SK-N-SH (cell line): ENCODE measurements around the gene NAALADL2. TPM values are rescaled to one million over a fixed set of nuclear protein-coding genes. Genes with fewer than 3 reads are reported as not detected.

ENCODE experiments used
- CTCF ChIA-PET: fragments of 300-600, 350-600 bp; formaldehyde crosslinking; extraction: SDS; loops from one replicate; lab custom pipeline; 2021; lab: Yijun Ruan, JAX
- POLR2A ChIA-PET: fragments of 350-600 bp; sonication (Branson Sonifier 250); formaldehyde crosslinking; extraction: SDS; loops from one replicate; lab custom pipeline; 2020; ENCODE audit warnings: antibody characterized with exemption, inconsistent platforms; lab: Yijun Ruan, JAX
- DNase-seq: peaks from one replicate; pipeline ENCODE4 v3.0.0; 2012
- H2AFZ ChIP-seq: fragments of 200-600 bp; sonication (generic); 2 replicates; pipeline ENCODE4 v1.8.1; 2016; ENCODE audit warnings: antibody characterized with exemption, mild to moderate bottlenecking, low read depth
- H3F3A ChIP-seq: fragments of 200-600 bp; sonication (generic); replicated peaks from 2 replicates; pipeline ENCODE3; 2016; ENCODE audit warnings: antibody characterized with exemption, mild to moderate bottlenecking; ENCODE audit not compliant: insufficient read depth
- H3K27ac ChIP-seq, 2 experiments: fragments of 200-500 bp in 1 of 2; fragments of 200-600 bp in 1 of 2; sonication (Bioruptor generic) in 1 of 2; sonication (generic), shearing (Covaris generic) in 1 of 2; 2 replicates each; pipeline versions ENCODE4 v1.5.1 to v1.6.1; 2014 to 2016; ENCODE audit warnings: low read depth in 2 of 2, inconsistent platforms in 1 of 2, low read length in 1 of 2, mild to moderate bottlenecking in 1 of 2, mixed read lengths in 1 of 2
- H3K27me3 ChIP-seq: fragments of 200-600 bp; sonication (generic), shearing (Covaris generic); 2 replicates; pipeline ENCODE4 v1.6.1; 2016; ENCODE audit warnings: mixed run types; ENCODE audit not compliant: insufficient read depth
- H3K36me3 ChIP-seq, 2 experiments: fragments of 200-500 bp in 1 of 2; fragments of 200-600 bp in 1 of 2; sonication (Bioruptor generic) in 1 of 2; sonication (generic) in 1 of 2; replicated peaks in 1 of 2; 2 replicates each; pipeline versions ENCODE3 to v1.5.1; 2014 to 2016; ENCODE audit warnings: low read length in 1 of 2, mild to moderate bottlenecking in 1 of 2; ENCODE audit not compliant: insufficient read depth in 2 of 2, control insufficient read depth in 1 of 2
- H3K4me1 ChIP-seq, 2 experiments: fragments of 200-500 bp in 1 of 2; fragments of 200-600 bp in 1 of 2; sonication (Bioruptor generic) in 1 of 2; sonication (generic), shearing (Covaris generic) in 1 of 2; 2 replicates each; pipeline versions ENCODE4 v1.5.1 to v1.6.1; 2014 to 2016; ENCODE audit warnings: low read depth in 1 of 2, low read length in 1 of 2, mixed run types in 1 of 2; ENCODE audit not compliant: insufficient read depth in 2 of 2, control insufficient read depth in 1 of 2
- H3K4me2 ChIP-seq: fragments of 200-600 bp; sonication (generic), shearing (Covaris generic); 2 replicates; pipeline ENCODE4 v1.6.1; 2017; ENCODE audit warnings: mixed run types
- H3K4me3 ChIP-seq, 2 experiments: fragments of 200-500 bp in 1 of 2; fragments of 200-600 bp in 1 of 2; sonication (Bioruptor generic) in 1 of 2; sonication (generic), shearing (Covaris generic) in 1 of 2; 2 replicates each; pipeline versions ENCODE4 v1.5.1 to v1.8.1; 2014 to 2016; ENCODE audit warnings: low read depth in 2 of 2, inconsistent platforms in 1 of 2, low read length in 1 of 2, mild to moderate bottlenecking in 1 of 2, mixed read lengths in 1 of 2, moderate library complexity in 1 of 2
- H3K79me2 ChIP-seq: fragments of 200-600 bp; sonication (generic); 2 replicates; pipeline ENCODE4 v1.8.1; 2017; ENCODE audit warnings: mild to moderate bottlenecking; ENCODE audit not compliant: insufficient read depth
- H3K9ac ChIP-seq: fragments of 200-600 bp; sonication (generic); 2 replicates; pipeline ENCODE4 v1.6.1; 2017; ENCODE audit warnings: mixed run types
- H3K9me2 ChIP-seq: fragments of 200-600 bp; sonication (generic); 2 replicates; pipeline ENCODE4 v1.6.1; 2017; ENCODE audit warnings: mixed run types
- H3K9me3 ChIP-seq: fragments of 200-600 bp; sonication (generic); 2 replicates; pipeline ENCODE4 v1.6.1; 2017; ENCODE audit warnings: mixed run types, mild to moderate bottlenecking, moderate library complexity
- H4K20me1 ChIP-seq: fragments of 200-600 bp; sonication (generic); 2 replicates; pipeline ENCODE4 v1.6.1; 2017; ENCODE audit warnings: mild to moderate bottlenecking, mixed run types; ENCODE audit not compliant: insufficient read depth
- FOXM1 ChIP-seq: IDR thresholded peaks from 2 replicates; pipeline ENCODE4 v1.4.0; 2012; ENCODE audit warnings: low read depth, mild to moderate bottlenecking
- GABPA ChIP-seq: IDR thresholded peaks from 2 replicates; pipeline ENCODE4 v1.4.0; 2012; ENCODE audit warnings: low read depth, mild to moderate bottlenecking
- MEF2A ChIP-seq: IDR thresholded peaks from 2 replicates; pipeline ENCODE4 v1.4.0; 2012; ENCODE audit warnings: low read depth, borderline replicate concordance
- NFIC ChIP-seq: IDR thresholded peaks from 2 replicates; pipeline ENCODE4 v1.4.0; 2012; ENCODE audit warnings: borderline replicate concordance
- NRF1 ChIP-seq: IDR thresholded peaks from 2 replicates; pipeline ENCODE4 v1.6.1; 2012; ENCODE audit warnings: low read depth, mild to moderate bottlenecking, low read length
- SIN3A ChIP-seq: IDR thresholded peaks from 2 replicates; pipeline ENCODE4 v1.6.1; 2012; ENCODE audit warnings: low read depth, mild to moderate bottlenecking, low read length, moderate library complexity, borderline replicate concordance
- SMC3 ChIP-seq: IDR thresholded peaks from 2 replicates; pipeline ENCODE4 v1.6.1; 2012; ENCODE audit warnings: low read depth, low read length, improper control_type of control experiment
- TAF1 ChIP-seq: IDR thresholded peaks from 2 replicates; pipeline ENCODE4 v1.6.1; 2012; ENCODE audit warnings: low read depth, mild to moderate bottlenecking, low read length, moderate library complexity, borderline replicate concordance
- YY1 ChIP-seq: IDR thresholded peaks from 2 replicates; pipeline ENCODE4 v1.4.0; 2012; ENCODE audit warnings: low read depth, mild to moderate bottlenecking
- WGBS: methylation state at CpG from one replicate; pipeline ENCODE4 v1.1.6; 2017; ENCODE audit warnings: low lambda C conversion rate; 5-methylcytosine and 5-hydroxymethylcytosine counted together
- polyA plus RNA-seq, 3 experiments: library from polyadenylated mRNA; depleted of rRNA; stranded (reverse); fragments of >200 nt; gene quantifications; 2 replicates each; pipeline ENCODE4 v1.2.3, GENCODE V29; 2012
- TF ChIP-seq, protein P1 (sequence below): IDR thresholded peaks from 2 replicates; pipeline ENCODE4; 2012
- TF ChIP-seq, protein P2 (sequence below): fragments of 150-350 bp; IDR thresholded peaks from 2 replicates; pipeline ENCODE4 v1.6.1; 2017; ENCODE audit warnings: antibody characterized with exemption, low read length, low read depth, borderline replicate concordance
- TF ChIP-seq, protein P3 (sequence below): IDR thresholded peaks from 2 replicates; pipeline ENCODE4 v1.4.0; 2012; ENCODE audit warnings: low read depth, borderline replicate concordance
- TF ChIP-seq, protein P4 (sequence below): IDR thresholded peaks from 2 replicates; pipeline ENCODE4 v1.4.0; 2012; ENCODE audit warnings: low read depth
- TF ChIP-seq, protein P5 (sequence below): fragments of 200-600 bp; sonication (generic); IDR thresholded peaks from 2 replicates; pipeline ENCODE4 v1.6.1; 2017; ENCODE audit warnings: antibody characterized with exemption, mild to moderate bottlenecking, moderate library complexity

Gene NAALADL2
- polyA plus RNA-seq, 1 of the 3 experiments (the other 2 are of a cell fraction), result 1.2 TPM

DNA sequence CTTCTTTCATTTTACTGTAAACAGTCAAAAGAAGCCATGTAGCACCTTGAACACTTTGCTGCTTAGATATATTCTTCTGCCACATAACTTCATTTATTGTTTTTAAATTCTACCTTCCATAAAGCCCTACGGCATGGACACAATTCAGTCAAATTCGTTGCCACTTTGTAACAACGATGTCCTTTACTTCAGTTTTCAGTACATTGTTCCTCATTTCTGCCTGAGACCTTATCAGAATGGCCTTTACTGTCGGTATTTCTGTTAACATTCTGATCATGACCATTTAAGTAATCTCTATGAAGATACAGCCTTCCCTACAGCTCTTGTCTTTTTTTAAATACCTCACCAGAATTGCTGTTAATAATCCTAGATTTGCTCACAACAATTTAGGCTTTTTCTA lies 466.9 kb downstream of the NAALADL2 start:
- Histone ChIP-seq H4K20me1 (no peaks in the 10 kb centered on the region), H3K4me1 (no peaks in the 10 kb centered on the region), H3F3A (no peaks in the 10 kb centered on the region), H3K9me2 (no peaks in the 10 kb centered on the region), H3K4me2 (no peak overlapping the region), H3K9me3 (no peaks in the 10 kb centered on the region), H3K36me3 (no peaks in the 10 kb centered on the region), H3K9ac (no peak overlapping the region), H3K27ac (no peak overlapping the region), H3K4me3 (no peak overlapping the region), H3K79me2 (no peaks in the 10 kb centered on the region), H2AFZ (no peak overlapping the region), H3K27me3 (no peaks in the 10 kb centered on the region)
- TF ChIP-seq, protein P1, sequence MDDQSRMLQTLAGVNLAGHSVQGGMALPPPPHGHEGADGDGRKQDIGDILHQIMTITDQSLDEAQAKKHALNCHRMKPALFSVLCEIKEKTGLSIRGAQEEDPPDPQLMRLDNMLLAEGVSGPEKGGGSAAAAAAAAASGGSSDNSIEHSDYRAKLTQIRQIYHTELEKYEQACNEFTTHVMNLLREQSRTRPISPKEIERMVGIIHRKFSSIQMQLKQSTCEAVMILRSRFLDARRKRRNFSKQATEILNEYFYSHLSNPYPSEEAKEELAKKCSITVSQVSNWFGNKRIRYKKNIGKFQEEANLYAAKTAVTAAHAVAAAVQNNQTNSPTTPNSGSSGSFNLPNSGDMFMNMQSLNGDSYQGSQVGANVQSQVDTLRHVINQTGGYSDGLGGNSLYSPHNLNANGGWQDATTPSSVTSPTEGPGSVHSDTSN, result no peak
- TF ChIP-seq YY1, result no peak
- TF ChIP-seq, protein P2, sequence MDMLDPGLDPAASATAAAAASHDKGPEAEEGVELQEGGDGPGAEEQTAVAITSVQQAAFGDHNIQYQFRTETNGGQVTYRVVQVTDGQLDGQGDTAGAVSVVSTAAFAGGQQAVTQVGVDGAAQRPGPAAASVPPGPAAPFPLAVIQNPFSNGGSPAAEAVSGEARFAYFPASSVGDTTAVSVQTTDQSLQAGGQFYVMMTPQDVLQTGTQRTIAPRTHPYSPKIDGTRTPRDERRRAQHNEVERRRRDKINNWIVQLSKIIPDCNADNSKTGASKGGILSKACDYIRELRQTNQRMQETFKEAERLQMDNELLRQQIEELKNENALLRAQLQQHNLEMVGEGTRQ, result no peak
- no peak for TF ChIP-seq NFIC
- TF ChIP-seq NRF1, result no peak
- TF ChIP-seq, protein P3, sequence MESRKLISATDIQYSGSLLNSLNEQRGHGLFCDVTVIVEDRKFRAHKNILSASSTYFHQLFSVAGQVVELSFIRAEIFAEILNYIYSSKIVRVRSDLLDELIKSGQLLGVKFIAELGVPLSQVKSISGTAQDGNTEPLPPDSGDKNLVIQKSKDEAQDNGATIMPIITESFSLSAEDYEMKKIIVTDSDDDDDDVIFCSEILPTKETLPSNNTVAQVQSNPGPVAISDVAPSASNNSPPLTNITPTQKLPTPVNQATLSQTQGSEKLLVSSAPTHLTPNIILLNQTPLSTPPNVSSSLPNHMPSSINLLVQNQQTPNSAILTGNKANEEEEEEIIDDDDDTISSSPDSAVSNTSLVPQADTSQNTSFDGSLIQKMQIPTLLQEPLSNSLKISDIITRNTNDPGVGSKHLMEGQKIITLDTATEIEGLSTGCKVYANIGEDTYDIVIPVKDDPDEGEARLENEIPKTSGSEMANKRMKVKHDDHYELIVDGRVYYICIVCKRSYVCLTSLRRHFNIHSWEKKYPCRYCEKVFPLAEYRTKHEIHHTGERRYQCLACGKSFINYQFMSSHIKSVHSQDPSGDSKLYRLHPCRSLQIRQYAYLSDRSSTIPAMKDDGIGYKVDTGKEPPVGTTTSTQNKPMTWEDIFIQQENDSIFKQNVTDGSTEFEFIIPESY, result no peak
- TF ChIP-seq, protein P4, sequence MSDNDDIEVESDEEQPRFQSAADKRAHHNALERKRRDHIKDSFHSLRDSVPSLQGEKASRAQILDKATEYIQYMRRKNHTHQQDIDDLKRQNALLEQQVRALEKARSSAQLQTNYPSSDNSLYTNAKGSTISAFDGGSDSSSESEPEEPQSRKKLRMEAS, result no peak
- ChIA-PET CTCF (no interaction called here), POLR2A (no interaction called here)
- no peak for DNase-seq
- 71% methylated on average over 4 of the region's 4 CpGs for whole genome bisulfite sequencing

DNA sequence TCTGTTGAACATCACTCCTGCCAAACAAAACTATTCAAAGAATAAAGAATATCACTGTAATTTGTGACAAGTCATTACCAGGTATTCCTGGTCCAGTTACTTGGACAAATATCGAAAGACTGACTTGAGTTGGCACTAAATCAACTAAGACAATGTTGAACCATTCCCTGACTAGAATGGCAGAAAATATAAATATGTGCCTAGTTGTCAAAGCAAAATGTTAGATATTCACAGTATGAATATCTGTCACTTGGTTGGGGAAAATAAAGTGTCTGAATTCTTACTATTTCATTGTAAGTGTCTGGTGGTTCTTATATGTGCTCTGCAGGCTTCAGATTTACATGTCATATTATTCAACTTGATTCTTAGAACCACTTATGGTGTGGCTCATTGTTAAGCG lies 470.2 kb downstream of the NAALADL2 start:
- Histone ChIP-seq H2AFZ (no peak overlapping the region), H3F3A (peaks cover 3% of the 10 kb centered on the region), H3K9ac (no peak overlapping the region), H3K9me2 (no peaks in the 10 kb centered on the region), H3K27me3 (no peaks in the 10 kb centered on the region), H3K4me1 (no peaks in the 10 kb centered on the region), H3K36me3 (no peaks in the 10 kb centered on the region), H3K79me2 (no peaks in the 10 kb centered on the region), H3K4me2 (no peak overlapping the region), H3K4me3 (no peak overlapping the region), H4K20me1 (no peaks in the 10 kb centered on the region), H3K27ac (no peak overlapping the region), H3K9me3 (no peaks in the 10 kb centered on the region)
- POLR2A ChIA-PET, result no interaction called here
- no peak for DNase-seq
- CTCF ChIA-PET, result no interaction called here
- WGBS, result 75% methylated on average over 2 of the region's 2 CpGs
- TF ChIP-seq NFIC, result no peak
- no peak for TF ChIP-seq SIN3A
- no peak for TF ChIP-seq FOXM1
- TF ChIP-seq TAF1, result no peak
- TF ChIP-seq, protein P5, sequence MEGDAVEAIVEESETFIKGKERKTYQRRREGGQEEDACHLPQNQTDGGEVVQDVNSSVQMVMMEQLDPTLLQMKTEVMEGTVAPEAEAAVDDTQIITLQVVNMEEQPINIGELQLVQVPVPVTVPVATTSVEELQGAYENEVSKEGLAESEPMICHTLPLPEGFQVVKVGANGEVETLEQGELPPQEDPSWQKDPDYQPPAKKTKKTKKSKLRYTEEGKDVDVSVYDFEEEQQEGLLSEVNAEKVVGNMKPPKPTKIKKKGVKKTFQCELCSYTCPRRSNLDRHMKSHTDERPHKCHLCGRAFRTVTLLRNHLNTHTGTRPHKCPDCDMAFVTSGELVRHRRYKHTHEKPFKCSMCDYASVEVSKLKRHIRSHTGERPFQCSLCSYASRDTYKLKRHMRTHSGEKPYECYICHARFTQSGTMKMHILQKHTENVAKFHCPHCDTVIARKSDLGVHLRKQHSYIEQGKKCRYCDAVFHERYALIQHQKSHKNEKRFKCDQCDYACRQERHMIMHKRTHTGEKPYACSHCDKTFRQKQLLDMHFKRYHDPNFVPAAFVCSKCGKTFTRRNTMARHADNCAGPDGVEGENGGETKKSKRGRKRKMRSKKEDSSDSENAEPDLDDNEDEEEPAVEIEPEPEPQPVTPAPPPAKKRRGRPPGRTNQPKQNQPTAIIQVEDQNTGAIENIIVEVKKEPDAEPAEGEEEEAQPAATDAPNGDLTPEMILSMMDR, result no peak
- TF ChIP-seq, protein P4, result no peak
- TF ChIP-seq GABPA, result no peak
- TF ChIP-seq, protein P3, result no peak
- no peak for TF ChIP-seq MEF2A
- TF ChIP-seq SMC3, result no peak
